GM19043 (cell line): Measurements from ENCODE around the gene LSM11.

ENCODE experiments used
- ATAC-seq: cut with Tn5 transposase; IDR thresholded peaks from one replicate; pipeline ENCODE4 v1.9.1; 2021; ENCODE audit warnings: low read depth; ENCODE audit not compliant: unreplicated experiment

The LSM11 gene

DNA sequence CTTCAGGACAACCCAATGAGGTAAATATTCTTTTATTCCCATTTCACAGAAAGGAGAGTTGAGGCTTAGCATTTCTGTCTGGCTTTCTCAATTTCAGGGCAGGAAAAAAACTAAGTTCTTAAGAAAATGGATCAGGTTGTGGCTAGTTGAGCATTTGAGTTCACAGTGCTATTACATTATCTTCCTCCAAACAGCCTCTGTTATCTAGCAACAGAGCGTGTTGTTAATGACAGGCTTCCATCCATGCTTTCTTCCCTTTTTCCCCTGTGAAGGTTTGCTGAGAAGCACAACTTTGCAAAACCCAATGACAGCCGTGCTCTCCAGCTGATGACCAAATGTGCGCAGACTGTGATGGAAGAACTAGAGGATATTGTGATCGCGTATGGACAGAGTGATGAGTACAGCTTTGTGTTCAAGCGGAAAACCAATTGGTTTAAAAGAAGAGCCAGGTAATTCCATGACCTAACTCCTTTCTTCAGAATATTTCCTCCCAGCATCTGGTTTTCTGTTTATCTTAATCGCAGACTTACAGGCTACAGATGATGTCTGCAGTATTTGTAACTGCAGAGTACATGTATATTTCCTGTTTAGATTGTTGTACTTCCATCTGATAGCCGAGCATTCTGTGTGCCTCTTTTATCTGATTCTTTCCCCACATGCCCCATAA lies 10.8 kb upstream of the LSM11 start:
- no peak for ATAC-seq

DNA sequence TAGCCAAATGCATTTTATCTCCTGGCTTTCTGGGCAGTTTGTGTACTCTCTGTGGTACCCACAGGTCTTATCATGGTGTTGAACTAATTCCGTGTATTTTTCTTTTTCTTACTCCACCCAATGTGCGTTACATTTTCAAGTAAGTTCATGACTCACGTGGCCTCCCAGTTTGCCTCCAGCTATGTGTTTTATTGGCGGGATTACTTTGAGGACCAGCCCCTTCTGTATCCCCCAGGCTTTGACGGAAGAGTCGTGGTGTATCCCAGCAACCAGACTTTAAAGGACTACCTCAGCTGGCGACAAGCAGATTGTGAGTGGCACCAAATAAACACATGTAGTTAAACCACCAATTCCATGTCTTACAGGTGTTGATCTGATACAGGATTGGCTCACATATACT lies 9.1 kb upstream of the LSM11 start:
- no peak for ATAC-seq

DNA sequence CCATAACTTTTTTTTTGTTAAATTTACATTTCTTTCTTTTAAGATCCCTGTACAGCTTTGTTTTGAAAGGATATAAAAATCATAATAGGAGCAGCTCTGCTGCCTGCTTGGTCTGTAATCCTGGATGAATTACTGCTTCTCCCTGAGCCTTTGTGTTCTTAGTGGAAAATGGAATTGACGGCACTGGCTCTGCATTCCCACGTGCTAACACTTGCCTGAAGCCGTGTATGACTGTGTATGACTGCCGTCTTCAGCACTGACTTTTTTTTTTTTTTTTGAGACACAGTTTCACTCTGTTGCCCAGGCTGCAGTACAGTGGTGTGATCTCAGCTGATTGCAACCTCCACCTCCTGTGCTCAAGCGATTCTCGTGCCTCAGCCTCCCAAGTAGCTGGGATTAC lies 7.5 kb upstream of the LSM11 start:
- no peak for ATAC-seq

DNA sequence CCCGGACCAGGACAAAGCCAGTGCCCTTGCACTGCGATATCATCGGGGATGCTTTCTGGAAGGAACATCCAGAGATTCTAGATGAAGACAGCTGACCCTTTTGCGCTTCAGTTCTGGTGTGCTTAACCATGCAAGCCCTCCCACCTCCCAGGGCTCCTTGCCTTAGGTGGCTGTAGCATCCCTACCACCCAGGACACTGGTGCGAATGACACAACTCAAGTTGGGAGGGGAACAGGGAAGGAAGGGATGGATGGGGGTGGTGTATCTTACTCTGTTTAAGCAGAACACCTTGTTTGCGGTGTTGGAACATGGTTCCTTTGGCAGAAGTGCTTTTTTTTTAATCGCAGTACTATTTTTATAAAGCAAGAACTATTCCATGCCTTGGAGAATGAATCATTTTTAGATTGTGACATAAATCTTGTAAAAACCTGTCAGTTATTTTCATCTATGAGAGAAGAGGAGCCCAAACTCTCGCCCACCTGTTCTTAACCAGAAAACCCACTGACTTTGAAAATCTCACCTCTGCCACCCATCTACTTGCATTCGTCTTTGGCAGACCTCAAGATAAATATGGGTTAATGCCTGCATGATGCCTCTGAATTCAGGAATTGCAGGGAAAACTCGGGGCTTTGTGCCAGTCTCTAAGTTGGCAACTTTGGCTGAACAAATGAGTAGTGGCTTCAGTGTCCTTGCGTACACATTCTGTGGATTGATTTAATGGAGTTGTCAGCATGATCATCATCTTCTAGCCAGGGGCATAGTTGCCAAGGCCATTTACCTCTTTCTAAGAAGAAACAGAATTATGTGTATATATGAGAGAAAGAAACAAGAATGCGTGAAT lies 3.9 kb upstream of the LSM11 start:
- ATAC-seq, result no peak

DNA sequence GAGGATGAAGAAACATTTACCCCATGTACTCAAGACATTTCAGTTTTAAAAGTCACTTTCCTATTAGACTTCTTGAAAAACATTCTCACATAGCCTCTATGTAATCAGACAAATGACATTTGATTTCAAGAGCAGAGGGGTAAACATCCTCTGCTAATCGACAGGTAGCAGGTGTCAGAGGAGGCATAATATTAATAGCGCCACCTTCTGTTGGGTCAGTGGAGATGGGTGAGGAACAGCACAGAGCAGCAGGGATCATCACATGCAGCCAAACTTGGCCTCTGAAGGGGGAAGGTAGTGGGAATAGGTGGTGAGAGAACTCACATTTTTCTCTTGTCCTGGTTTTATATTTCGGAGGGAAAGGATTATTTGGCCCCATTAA lies 3.3 kb upstream of the LSM11 start:
- no peak for ATAC-seq

DNA sequence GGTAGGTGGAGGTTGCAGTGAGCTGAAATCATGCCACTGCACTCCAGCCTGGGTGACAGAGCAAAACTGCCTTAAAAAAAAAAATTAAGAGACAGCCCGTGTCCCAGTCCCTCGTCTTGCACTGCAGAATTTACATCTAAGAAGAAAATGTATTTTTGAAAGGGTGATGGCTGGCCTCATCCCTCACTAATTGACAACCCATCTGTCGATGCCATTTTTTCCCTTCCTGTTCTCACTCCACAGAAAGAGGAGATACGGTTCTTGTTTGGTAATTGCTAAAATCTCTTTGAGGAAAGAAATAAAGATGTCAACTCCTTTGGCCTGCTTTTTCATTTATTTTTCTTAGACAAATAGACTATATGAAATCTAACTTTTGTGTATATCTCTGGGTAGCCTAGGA lies 2.4 kb upstream of the LSM11 start:
- ATAC-seq, result no peak

DNA sequence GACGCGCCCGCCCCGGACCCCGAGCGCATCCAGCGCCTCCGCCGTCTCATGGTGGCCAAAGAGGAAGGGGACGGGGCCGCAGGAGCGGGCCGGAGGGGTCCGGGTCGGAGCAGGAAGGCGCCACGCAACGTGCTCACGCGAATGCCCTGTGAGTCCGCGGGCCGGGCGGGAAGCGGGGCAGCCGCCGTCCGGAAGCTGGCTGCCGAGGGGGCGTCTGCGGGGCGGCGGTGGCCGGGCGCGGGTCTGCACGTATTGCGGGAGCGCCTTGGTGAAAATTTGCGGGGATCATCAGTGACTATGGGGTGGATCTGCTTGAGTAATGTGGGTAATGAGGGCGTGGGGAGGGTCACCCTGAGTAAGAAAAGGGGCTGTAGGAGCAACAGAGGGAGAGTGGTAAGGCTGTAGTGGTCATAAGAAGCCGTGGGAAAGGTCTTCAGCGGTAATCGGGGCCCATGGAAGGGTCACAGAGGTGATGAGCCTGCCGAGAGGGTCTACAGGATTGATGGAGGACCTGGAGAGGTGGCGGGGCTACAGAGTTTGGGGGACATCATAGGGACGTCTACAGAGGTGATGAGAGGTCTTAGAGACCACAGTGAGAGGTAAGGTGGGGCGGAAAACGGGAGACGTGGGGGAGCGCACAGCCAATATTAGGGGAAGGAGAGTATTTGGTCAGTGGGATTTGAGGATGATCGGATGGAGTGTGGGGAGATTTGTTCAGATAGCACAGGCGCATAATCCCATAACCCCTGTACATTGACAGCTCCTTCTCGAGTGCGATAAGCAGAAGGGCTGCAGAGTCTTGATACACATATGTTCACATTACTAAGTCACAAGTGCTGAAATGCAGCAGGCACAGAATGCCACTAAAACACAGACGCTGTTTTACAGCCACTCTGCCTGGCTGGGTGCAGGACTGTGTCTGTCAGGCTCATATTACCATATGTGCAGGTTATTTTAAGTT lies 819 bp downstream of the LSM11 start:
- ATAC-seq, result peak; percentile 20

DNA sequence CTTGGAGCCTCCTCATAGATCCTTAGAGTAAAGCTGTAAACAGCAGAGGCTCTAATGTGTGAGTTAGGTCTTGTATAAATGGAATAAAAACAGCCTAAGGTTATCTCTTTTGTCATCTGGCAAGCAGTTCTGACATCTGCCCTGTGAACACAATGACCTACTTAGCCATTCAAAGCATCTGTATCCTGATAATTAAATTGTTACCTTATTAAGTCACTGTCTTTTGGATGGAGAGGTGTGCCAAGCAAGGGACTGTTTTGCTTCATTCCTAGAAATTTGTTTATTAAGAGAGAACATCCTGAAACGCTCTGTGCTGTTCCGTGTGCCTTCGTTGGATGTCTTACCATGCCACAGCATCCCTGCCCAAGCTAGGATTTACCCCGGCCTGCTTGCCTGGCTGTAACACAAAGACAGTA lies 1.5 kb downstream of the LSM11 start:
- ATAC-seq, result no peak

DNA sequence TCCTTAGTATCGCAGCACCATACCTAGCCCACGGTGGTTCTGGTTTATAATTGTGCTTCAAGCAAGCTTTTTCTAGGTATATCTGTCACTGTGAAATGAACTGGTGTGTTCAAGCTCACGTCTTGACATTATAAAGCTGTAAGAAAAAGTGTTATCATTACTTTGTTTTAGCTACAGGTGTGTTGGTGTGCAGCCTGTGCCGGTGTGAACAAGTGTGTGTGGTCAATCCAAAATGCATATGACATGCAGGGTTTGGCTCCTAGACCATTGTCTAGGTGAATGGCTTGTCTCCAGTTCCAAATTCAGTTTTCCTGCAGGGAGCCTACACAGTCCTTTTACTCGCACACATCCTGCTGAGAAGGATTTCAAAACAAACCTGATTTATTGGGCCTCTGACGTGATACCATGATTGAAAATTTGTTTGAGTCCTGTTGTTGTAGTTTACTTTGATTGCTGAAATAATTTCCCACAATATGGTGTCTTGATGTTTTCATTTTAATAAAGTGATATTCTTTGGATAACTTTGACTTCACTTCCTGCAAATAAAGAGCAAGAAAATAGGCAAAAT lies 3.7 kb downstream of the LSM11 start:
- no peak for ATAC-seq

DNA sequence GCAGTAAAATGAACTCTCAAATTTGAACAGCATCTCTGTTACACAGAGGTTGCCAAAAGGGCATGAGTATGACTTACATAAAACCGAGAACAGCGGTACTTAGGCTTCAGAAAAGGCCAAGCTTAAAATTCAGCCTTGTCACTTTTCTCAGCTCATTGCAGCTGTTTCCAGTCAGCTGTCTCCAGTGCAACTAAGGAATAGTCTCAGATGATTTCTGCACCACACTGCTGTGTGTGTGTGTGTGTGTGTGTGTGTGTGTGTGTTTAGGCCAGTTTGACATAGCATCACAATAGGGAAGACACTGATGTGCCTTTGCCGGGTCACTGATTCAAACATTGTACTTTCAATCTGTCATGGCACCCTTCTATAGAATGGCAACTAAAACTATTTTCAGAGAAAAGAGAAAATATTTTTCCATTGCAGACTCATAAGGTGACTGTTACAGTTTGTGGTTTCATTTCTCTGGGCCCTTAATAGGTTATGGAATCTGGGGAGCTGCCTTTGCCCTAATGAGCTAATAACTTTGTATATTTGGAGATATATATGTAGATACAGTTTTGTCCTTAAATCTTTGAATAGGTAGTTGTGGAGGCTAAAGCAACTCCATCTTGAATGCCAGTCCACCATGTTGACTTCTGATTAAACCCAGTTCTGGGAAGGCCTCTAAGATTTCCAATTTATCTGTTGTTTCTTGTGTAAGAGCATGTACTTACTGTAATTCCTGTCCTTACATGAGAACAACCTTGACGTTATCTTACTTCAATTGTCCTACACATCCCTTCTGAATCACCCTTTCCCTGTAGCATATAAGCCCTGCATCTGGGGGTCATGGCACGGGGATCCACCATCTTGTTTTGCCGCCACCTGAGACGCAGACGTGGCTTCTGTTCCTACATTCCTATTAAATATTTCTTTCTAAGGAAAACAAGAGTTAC lies 4.5 kb downstream of the LSM11 start:
- ATAC-seq, result no peak

DNA sequence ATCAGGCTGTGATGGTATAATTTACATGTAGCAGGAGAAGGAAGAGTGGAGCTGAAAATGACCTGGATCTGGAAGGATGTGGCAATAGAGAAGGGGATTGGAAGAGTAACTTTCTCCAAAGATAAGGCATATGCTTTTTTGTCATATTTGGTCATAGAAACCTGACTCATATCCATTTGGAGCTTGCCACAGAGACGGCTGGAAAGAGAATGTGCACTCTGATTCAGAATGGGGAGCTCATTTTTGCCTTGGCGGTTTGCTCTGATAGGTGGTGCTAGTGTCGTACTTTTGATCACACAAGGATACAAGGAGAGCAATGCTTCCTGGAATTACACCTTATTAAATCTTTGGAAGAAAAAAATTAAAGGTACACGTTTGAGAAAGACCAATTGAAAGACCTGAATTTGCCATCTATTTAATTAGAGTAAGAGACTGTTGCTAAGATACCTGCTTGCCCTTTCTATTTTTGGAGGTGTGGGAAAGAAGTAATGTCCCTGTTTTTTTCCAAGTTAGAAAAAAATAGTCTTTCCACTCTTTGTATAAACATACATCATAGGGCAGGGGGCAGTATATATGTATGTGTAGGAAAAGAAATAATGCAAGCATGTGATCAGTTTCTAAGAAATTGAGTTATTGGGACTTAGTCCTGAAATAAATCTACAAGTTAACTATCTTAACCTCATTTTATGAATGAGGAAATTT lies 5.4 kb downstream of the LSM11 start:
- ATAC-seq, result no peak

DNA sequence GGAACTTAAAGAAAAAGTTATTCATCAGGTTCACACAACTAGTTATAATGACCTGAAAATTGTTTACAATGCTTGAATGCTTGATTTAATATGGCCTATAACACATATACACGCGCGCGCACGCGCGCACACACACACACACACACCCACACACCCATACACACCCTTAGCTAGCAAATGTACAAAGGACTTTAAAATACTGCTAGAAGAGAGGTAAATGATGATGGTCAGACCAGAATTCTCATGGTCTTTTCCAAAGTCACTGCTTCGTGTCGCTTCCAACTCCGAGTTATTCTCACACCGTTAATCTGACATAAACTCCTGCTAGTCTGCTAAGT lies 5.9 kb downstream of the LSM11 start:
- no peak for ATAC-seq

DNA sequence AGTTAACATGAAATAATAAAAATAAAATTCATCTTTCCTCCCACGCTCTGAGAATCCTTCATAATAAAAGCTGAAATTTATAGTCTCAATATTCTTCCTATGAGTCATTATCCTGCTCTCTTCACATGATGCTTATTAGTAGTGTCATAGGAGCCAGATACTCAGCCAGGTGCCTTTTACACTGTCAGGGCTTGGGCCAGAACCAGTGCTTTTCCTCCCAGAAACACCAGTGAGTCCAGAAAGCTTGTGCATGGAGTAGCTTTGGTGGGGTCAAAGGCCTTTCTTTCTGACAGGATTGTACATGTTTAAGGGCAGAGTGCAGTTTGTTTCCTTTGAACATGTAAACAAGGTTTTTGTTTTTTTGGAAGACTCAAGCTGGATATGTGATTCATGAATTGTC lies 6.8 kb downstream of the LSM11 start:
- ATAC-seq, result no peak

DNA sequence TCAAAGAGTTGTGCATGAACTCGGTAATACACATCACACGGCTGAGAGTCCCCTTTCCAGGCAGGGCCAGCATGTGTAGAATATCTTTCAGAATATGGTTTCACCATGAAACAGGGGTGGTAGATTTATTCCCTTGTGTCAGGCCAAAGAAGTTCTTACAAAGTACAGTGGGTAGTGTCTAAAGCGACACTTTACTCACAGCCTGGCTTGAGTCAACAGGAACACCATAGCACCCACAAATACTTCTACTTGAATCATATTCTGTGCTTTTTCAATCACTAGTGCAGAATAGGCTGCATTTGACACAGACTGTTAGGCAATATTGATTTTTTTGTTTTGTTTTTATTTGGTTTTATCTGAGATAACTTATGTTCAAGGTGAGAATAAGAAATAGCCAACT lies 12.6 kb downstream of the LSM11 start:
- ATAC-seq, result no peak

DNA sequence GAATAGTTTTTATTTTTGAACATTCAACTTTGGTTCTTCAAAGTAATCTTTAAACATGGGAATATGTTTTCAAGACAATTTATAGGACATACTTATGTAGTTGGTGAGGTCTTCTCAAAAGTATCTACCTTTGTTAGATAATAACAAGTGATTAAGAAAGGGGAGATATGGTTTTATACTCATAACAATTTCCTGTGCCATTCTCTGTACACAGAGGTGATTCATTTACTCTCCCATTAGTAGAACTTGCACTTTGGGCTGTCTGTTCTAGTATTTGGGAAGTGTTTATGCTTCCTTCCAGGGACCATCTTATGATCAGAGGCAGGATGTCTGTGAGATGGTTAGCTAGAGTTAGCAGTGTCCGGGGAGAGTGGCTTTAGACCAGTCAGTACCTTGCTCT lies 15.2 kb downstream of the LSM11 start:
- no peak for ATAC-seq

DNA sequence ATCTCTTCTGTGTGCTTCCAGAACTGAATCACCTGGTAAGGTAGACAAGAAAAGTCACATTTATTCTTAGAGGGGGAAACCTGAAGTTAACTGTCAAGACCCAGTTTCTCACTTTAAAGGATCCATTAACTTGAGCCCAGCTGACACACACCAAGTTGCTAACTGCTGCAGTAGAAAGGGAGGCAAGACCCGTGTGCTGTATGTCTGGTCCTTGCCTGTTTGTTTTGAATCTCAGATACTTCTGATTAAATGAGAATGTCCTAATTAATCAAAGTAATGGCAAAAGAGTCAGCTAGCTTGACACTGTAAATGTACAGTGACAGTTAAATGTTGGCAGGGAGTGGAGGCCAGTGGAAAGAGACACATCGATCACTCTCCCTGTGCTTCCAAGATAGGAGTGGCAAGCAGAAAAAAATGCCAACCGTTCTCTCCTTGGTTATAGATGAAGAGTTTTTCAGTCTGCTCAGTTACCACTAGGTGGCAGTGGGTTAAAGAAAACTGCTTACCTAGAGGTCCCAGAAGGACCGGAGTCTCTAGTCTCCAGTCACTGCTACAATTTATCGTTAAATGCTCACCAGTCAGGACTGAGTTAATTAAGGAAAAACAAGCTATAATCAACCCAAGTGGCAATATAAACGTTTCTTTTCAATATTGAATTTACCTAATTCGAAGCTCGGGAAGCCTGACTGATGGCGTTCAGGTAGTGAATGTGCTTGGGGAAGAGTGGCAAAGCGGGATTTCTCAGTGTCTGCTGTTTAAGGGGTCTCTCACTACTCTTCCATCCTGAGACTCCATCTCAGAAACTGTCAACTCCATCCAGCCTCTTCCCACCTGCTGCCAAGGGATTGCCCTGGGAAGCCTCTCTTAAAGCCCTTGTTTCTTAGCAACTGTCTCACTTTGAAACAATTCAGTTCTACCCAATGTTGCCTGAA lies 18.4 kb downstream of the LSM11 start:
- peak; percentile 84 for ATAC-seq

DNA sequence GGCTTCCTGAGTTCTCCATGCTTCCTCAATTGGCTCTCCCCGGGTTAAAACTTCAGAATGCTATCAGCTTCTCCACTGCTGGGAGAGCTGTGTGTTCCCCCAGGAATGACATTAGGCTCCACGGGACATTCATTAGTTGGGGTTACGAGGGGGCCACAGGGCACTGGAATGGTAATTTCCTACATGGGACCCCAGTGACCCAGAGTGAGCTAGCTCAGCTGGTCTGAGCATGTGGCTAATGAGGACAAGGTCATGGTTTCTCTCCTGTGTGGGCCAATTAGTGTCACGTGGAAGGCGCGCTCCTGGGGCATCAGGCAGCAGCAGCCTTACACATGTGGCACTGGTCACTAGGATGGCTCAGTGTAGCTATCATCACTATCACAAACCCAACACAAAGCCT lies 21.0 kb downstream of the LSM11 start:
- ATAC-seq, result no peak

DNA sequence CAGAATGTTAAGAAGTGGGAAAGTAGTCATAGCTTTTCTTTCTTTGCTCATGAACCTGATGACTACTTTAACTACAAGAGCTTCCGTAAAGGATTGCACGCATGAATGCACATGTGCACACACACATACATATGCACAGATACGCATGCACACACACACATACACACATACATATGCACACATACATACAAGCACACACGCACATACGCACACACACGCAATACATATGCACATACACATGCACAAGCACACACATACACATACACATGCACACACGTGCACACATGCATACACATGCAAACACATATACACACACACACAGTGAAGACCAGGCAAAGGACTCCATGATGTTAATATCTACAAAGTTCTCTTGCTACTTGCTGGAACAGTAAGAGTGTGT lies 22.9 kb downstream of the LSM11 start:
- no peak for ATAC-seq
